Measurements from ENCODE around the gene SEPTIN10.

- TF ChIP-seq POLR2A (IDR thresholded peaks at IDR 0.05) (no peak), CTCF (IDR thresholded peaks at IDR 0.05) (no peak)
Observed at GRCh38 chr2:109554758-109555157, 59.0 kb downstream of the SEPTIN10 start.
